GM03348 (cell line): Measurements from ENCODE around the gene PLCH2.

Source experiments
- DNase-seq: peaks from one replicate; pipeline ENCODE4 v3.0.0; 2012; ENCODE audit warnings: low spot score

The PLCH2 gene

DNA sequence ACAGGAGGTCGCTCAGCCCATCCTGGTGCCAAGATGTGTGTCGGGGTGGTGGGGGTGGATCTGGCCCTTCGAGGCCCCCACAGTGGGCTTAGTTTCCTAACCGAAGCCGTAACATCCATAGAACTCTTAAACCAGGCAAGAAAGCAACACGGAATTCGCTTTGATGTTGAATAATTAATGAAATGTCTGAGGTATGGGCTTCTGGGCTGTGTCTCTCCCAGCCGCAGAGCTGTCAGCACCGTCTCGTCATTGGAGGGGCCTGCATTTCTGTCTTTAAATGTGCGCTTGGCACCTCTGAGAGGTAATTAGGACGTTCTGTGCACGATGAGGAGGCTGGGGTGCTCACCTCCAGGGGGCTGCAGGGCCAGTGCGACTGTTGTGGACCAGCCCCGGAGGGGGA is 13.3 kb upstream of the PLCH2 start:
- DNase-seq, result no peak

GRCh38 chr1:2463396-2463795 is 12.7 kb upstream of the PLCH2 start:
- no peak for DNase-seq

- no peak for DNase-seq
Observed at GRCh38 chr1:2465371-2466269, 10.5 kb upstream of the PLCH2 start.

- no peak for DNase-seq
Observed at GRCh38 chr1:2466270-2466665, 9.8 kb upstream of the PLCH2 start.

- DNase-seq, result no peak
Observed at GRCh38 chr1:2466958-2467554, 9.0 kb upstream of the PLCH2 start.

DNA sequence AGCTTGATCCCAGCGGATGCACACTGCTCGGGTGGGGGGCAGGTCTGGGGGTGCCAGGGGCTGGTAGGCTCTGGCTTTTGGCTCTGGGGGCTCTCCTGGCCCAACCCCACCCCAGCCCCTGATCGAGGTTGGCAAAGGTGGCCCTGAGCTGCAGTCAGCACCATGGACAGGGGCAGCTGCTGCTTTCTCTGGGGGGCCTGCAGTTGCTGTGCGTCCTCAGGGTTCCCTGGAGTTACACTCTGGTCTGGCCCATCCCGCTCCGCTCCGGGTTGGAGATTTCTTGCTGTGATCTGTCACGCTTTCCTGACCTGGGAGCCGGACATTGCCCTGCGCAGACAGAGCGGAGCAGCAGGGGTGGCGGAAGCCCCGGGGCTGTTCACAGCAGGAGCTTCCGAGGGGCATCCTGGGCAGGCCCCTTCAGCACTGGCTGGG is 8.0 kb upstream of the PLCH2 start:
- DNase-seq, result peak; percentile 71

DNA sequence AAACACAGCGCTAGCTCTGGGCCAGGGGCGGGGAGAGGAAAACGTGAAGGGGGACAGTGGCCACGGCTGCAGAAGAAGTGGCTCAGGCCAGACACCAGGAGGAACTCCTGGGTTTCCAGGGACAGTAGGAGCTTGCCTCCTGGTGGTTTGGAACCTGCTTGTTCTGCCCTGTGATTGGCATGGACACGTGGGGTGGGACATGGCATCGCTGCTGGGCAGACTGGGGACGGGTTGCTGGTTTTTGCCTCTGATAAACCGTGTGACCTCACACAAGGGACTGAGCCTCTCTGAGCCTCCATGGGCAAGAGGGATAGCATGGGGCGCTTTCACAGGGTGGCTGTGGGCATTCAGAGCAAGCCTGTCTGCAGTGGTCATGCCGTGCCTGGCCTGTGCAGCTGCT is 7.5 kb upstream of the PLCH2 start:
- DNase-seq, result no peak

DNA sequence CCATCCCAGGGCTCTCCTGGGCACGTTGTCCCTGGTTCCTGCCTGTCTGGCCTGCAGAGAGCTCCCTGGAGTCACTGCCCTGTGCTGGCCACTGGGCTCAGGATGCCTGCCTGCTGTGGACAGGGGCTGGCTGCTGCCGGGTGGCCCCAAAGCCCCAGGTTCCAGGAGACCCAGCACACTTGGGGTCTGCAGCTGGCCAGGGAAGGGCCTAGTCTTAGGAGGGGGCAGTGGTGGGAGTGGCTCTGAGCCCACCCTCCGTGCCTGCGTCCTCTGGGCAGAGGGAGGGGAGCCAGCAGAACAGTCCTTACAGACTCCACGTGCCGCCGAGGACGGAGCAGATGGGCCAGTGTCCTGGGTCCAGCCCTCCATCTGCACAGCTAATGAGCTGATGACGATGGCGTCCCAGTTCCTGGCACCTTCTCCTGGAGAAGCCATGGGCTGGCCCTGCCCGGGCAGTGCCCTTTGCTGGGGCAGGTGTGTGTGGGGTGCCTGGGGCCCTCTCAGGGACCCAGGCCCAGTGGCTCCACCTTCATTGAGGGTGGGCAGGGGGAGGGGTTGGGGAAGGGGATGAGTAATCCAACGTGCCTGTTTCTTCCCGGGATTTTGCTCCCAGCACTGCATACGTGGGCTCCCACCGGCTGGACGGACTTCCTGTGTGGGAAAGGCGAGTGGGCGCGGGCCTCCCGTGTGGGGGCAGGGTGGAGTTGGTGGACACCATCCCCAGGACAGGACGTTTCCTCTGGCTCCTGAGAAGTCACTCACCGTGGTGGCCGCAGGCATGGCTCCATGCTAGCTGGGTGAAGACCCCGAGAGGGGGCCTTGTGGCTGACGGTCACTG is 6.8 kb upstream of the PLCH2 start:
- no peak for DNase-seq

DNA sequence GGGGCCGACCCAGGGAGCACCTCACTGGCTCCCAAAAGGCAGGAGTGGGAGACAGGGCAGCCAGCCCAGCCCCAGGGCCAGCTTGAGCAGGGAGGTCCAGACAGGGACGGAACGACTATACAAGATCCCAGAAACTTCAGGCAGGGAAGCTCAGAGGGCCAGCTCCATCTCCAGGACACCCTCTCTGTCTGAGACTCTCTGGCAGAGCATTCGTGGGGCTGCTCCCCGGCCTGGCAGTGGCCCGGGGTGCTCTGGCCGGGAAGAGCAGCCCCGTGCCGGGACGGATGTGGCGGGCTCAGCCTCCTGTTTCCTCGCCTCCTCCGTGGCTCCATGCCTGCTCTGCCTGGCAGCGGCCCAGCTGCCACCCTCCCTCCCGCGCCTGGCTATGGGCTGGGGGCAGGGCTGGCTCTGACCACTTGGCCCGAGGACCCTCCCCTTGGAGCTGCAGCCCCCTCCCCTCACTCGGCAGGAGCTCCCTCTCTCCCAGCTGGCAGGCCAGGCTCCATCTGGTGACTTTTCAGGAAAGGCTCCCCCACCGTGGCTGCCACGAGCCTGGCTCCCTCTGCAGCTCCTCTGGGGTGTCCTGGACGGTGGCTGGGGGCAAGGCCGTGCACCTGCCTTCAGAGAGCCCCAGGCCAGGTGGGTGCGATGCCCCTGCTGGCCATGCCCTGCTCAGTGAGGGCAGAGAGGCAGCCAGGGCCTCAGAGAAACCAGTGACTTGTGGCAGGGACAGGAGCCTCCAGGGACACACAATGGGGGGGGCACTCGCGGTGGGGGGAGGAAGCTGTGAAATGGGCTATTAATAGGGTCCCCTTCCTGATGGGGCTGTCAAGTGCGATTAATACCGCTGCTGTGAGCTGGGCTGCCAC is 5.6 kb upstream of the PLCH2 start:
- DNase-seq, result no peak

GRCh38 chr1:2471159-2471471 is 5.0 kb upstream of the PLCH2 start:
- no peak for DNase-seq

GRCh38 chr1:2471587-2472001 is 4.5 kb upstream of the PLCH2 start:
- DNase-seq, result no peak

DNA sequence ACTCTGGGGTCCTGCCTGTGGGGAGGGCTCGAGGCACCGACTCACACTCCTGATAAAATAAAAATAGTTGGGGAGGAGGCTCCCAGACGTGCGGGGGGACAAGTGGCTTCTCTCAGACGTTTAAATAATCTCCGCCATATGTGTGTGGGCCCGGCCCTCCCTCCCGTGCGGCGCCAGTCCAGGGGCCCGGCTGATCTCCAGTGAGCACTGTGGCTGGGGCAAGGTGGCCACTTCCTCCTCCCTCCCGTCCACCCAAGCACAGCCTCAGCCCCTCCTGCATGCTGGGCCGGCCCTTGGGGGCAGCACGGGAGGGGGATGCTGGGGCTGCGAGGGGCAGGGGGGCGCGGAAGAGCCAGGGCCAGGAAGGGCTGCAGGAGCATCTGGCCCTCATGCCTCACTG is 4.0 kb upstream of the PLCH2 start:
- no peak for DNase-seq

GRCh38 chr1:2472561-2473177 is 3.4 kb upstream of the PLCH2 start:
- DNase-seq, result no peak

- DNase-seq, result no peak
Observed at GRCh38 chr1:2473198-2473597, 2.9 kb upstream of the PLCH2 start.

DNA sequence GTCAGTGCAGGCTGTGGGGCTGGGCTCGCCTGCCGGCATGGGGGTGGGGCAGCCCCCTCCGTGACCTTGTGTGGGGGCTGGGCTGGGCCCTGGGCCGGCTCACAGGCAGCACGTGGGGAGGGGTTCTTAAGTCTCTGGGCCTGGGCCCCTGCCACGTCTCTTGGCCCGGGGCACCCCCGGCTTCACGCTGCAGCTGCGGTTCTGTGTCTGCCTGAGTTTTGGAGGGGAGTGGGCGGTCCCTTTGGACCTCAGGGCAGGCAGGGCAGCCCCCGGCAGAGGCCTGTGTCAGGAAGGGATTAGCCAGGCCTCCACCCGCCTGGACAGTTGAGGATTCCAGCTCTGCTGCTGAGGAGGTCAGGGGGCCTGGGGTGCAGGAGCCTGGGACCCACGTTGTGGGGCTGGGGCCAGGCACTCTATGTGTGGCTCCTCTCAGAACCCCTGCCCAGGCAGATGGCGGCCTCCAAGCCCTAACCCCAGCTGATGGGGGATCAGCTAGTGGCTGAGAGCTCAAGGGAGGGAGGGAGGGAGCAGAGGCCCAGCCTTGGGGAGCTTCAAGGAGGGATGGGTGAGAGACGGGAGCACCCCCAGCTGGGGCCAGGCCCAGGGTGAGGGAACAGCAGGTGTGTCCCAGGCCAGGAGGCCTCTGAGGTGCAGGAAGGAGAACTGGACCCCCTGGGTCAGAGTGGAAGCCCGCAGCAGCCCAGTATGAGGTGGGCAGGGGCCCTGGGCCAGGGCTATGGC is 1.8 kb upstream of the PLCH2 start:
- DNase-seq, result no peak

DNA sequence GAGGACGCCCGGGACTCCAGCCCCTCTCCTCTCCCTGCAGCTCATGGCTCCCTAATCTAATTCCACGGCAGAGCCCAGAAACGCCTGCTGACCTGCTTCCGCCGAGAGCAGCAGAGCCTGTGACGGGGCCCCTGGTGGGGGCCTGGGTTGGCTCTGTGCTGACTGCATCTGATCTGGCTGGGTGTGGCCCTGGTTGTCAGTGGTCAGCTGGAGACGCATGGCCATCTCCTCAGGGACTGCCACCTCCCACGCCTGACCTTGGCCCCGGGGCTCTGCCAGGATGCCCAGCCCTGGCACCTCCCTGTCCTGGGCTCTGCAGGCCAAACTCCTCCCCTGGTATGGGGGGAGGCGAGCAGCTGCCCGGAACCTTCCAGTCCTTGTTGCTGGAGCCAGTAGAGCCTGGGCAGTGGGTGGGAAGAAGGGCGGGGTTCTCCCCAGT is 1.1 kb upstream of the PLCH2 start:
- peak; percentile 41 for DNase-seq

DNA sequence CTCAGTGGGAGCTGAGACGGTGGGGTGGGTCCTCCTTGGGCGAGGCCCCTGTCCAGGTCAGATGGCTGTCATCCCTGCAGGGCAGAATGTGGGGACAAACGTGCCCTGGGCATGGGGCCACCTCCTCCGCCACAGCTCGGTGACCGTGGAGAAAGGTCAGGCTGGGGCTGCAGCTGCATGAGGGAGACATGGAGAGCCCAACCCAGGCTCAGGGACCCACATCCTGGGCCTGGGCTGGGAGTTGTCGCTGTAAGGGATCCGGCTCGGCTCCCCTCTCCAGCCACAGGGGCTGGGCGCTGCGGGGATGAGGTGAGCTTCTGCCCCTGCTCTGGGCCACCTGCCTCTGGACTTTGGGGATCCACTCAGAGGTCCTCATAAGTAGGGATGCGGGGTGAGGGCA is 518 bp upstream of the PLCH2 start:
- DNase-seq, result no peak

GRCh38 chr1:2477309-2477708 is 1.2 kb downstream of the PLCH2 start:
- no peak for DNase-seq

DNA sequence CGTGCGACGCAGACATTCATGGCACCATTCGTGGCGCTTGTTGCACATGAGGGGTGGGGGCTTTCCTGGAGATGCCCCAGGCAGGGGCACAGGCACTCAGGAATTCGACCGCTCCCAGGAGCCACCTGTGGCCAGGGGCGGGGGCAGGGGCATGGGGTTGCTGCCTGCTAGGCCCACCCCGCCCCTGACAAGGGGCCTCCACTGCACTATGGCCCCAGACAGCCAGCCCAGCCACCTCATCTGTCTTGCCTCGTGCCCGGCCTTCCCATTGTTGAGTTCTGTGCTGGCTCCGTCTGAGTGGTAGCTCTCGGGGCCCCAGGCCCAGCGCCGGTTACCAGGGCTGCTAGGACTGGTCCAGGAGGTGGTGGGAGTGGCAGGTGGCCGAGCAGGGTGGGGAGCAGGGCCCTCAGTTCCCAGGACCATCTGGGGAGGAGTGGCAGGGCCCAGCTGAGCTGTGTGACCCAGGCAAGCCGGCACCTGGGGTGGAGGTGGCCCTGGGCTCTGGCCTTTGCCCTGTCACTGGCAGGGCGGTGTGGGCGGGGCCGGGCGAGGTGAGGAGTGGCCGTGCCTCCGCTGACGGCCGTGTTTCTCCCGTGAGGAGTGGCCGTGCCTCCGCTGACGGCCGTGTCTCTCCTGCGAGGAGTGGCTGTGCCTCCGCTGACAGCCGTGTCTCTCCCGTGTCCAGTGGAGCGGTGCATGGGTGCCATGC is 1.9 kb downstream of the PLCH2 start:
- no peak for DNase-seq

DNA sequence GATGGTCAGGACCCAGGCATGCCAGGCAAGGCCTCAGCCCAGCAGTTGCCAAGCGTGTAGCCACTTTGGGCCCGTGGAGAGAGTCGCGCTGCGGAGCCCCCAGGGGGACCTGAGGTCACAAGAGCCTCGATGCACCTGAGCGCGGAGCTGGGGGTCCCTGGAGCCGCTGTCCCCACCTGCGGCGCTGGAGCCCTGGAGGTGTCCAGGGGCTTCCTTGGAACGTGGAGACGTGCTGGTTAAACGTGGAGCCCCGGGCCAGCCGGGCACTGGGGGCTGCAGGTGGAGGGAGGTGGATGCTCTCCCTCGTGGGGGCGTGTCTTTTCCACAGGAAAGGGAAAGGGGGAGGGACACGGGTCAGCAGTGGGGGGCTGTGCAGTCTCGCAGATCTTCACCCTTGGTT is 3.1 kb downstream of the PLCH2 start:
- DNase-seq, result no peak
